MM.1S (cell line): Measurements from ENCODE around the gene LTBP4.

Experiments used
- DNase-seq: peaks from one replicate; pipeline ENCODE4 v3.0.0-alpha.2; 2015
- H2AFZ ChIP-seq: fragments of 300-600 bp; sonication (generic); 2 replicates; pipeline ENCODE4 v1.6.0; 2016; ENCODE audit warnings: antibody characterized with exemption, low read length
- H3F3A ChIP-seq: fragments of 300-600 bp; sonication (generic); 2 replicates; pipeline ENCODE4 v1.6.1; 2016; ENCODE audit warnings: mild to moderate bottlenecking, antibody characterized with exemption, low read length, moderate library complexity, mixed read lengths; ENCODE audit not compliant: insufficient read depth
- H3K27ac ChIP-seq: fragments of 300-600 bp; sonication (generic); 2 replicates; pipeline ENCODE4 v1.5.1; 2016; ENCODE audit warnings: mild to moderate bottlenecking, low read length
- H3K27me3 ChIP-seq: fragments of 300-600 bp; sonication (generic); replicated peaks from 2 replicates; pipeline ENCODE4 v1.6.0; 2016; ENCODE audit warnings: low read length; ENCODE audit not compliant: insufficient read depth
- H3K36me3 ChIP-seq: fragments of 300-600 bp; sonication (generic); replicated peaks from 2 replicates; pipeline ENCODE4 v1.6.1; 2016; ENCODE audit warnings: mild to moderate bottlenecking, low read length, mixed read lengths; ENCODE audit not compliant: insufficient read depth
- H3K4me1 ChIP-seq: fragments of 300-600 bp; sonication (generic); 2 replicates; pipeline ENCODE4 v1.6.1; 2016; ENCODE audit warnings: low read length, mixed read lengths
- H3K4me2 ChIP-seq: fragments of 300-600 bp; sonication (generic); 2 replicates; pipeline ENCODE4 v1.6.0; 2016; ENCODE audit warnings: low read depth, low read length
- H3K4me3 ChIP-seq: fragments of 300-600 bp; sonication (generic); 2 replicates; pipeline ENCODE4 v1.5.1; 2016; ENCODE audit warnings: low read length, mixed read lengths
- H3K79me2 ChIP-seq: fragments of 300-600 bp; sonication (generic); 2 replicates; pipeline ENCODE4 v1.6.1; 2016; ENCODE audit warnings: mixed run types, low read length, mixed read lengths
- H3K9ac ChIP-seq: fragments of 300-600 bp; sonication (generic); 2 replicates; pipeline ENCODE4 v1.6.1; 2016; ENCODE audit warnings: low read length, mixed read lengths
- H3K9me2 ChIP-seq: fragments of 300-600 bp; sonication (generic); replicated peaks from 2 replicates; pipeline ENCODE4 v1.6.1; 2016; ENCODE audit warnings: mild to moderate bottlenecking, low read length, mixed read lengths; ENCODE audit not compliant: insufficient read depth
- H3K9me3 ChIP-seq: fragments of 300-600 bp; sonication (generic); replicated peaks from 2 replicates; pipeline ENCODE4 v1.6.1; 2016; ENCODE audit warnings: mild to moderate bottlenecking, low read length, mixed read lengths; ENCODE audit not compliant: insufficient read depth
- H4K20me1 ChIP-seq: fragments of 300-600 bp; sonication (generic); 2 replicates; pipeline ENCODE4 v1.6.1; 2016; ENCODE audit warnings: mild to moderate bottlenecking, low read length, moderate library complexity, mixed read lengths; ENCODE audit not compliant: insufficient read depth
- EZH2 ChIP-seq: fragments of 300-600 bp; sonication (generic); optimal IDR thresholded peaks from 2 replicates; pipeline ENCODE3; 2017; ENCODE audit warnings: low read depth, mild to moderate bottlenecking, antibody characterized with exemption, low read length, mixed read lengths
- EZH2phosphoT487 ChIP-seq: fragments of 300-600 bp; sonication (generic); IDR thresholded peaks from 2 replicates; pipeline ENCODE4 v1.6.1; 2018; ENCODE audit warnings: antibody characterized with exemption, low read length
- TF ChIP-seq, protein P1 (sequence below): fragments of 300-600 bp; sonication (generic); IDR thresholded peaks from 2 replicates; pipeline ENCODE4 v1.5.1; 2016; ENCODE audit warnings: antibody characterized with exemption, low read length, mixed read lengths

Gene LTBP4

DNA sequence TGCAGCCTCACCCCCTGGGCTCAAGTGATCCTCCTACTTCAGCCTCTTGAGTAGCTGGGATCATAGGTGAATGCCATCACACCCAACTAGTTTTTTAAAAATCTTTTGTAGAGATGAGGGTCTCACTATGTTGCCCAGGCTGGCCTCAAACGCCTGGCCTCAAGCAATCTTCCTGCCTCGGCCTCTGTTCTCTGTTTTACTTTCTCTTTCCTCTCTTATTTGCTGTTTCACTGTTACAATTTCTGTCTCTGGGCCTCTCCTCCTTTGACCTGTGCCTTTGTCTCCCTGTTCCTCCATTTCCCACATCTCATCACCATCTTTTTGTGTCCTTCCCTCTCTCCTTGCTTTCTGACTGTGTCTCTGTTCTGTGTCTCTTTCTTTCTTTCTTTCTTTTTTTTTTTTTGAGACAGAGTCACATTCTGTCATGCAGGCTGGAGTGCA, 15.2 kb upstream of the LTBP4 start:
- Histone ChIP-seq H3K4me2 (no peak overlapping the region), H3K36me3 (no peaks in the 10 kb centered on the region), H2AFZ (no peak overlapping the region), H3F3A (no peaks in the 10 kb centered on the region), H3K79me2 (no peaks in the 10 kb centered on the region), H3K27me3 (no peaks in the 10 kb centered on the region), H3K9me3 (no peaks in the 10 kb centered on the region), H3K9me2 (no peaks in the 10 kb centered on the region), H3K27ac (no peak overlapping the region), H3K4me3 (no peak overlapping the region), H4K20me1 (no peaks in the 10 kb centered on the region), H3K9ac (no peak overlapping the region), H3K4me1 (no peaks in the 10 kb centered on the region; the same call in 1 of the 2 replicates)
- DNase-seq: no peak
- no peak for TF ChIP-seq EZH2phosphoT487
- TF ChIP-seq EZH2: no peak
- TF ChIP-seq, protein P1, sequence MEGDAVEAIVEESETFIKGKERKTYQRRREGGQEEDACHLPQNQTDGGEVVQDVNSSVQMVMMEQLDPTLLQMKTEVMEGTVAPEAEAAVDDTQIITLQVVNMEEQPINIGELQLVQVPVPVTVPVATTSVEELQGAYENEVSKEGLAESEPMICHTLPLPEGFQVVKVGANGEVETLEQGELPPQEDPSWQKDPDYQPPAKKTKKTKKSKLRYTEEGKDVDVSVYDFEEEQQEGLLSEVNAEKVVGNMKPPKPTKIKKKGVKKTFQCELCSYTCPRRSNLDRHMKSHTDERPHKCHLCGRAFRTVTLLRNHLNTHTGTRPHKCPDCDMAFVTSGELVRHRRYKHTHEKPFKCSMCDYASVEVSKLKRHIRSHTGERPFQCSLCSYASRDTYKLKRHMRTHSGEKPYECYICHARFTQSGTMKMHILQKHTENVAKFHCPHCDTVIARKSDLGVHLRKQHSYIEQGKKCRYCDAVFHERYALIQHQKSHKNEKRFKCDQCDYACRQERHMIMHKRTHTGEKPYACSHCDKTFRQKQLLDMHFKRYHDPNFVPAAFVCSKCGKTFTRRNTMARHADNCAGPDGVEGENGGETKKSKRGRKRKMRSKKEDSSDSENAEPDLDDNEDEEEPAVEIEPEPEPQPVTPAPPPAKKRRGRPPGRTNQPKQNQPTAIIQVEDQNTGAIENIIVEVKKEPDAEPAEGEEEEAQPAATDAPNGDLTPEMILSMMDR: no peak

- no peak overlapping the region for H3K27ac ChIP-seq
- TF ChIP-seq, protein P1: no peak
- TF ChIP-seq EZH2phosphoT487: no peak
- no peak for TF ChIP-seq EZH2
- no peaks in the 10 kb centered on the region for H3K36me3 ChIP-seq
These were observed 14.6 kb upstream of the LTBP4 start for GRCh38 chr19:40586611-40587010.

DNA sequence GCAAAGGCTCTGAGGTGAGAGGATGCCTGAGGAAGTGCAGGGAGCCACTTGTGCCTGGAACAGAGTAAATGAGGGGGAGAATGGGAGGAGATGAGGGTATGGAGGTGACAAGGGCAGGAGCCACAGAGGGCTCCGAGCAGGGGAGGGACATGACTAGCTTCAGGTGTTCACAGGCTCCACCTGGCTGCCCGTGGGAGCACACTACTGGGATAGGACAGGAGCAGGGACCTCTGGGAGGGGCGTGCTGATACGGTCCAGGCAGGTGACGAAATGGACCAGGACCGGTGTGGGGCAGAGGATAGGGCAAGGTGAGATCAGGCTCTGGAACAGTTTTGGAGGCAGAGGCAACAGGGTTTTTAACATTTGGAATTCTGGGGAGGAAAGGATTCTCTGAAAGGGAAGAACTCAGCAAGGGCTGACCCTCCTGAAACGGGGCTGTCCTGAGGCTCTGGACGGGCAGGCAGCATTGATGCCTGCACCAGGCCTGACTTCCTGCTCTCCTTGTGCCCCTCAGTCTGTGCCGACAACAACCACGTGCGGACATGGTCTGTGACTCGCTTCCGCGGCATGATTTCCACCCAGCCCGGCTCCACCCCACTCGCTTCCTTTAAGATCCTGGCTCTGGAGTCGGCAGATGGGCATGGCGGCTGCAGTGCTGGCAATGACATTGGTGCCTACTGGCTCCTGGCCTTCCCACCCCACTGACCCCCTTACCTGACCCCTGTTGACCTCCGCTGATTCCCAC, 12.9 kb upstream of the LTBP4 start:
- no peaks in the 10 kb centered on the region for H3K9me3 ChIP-seq
- H3K4me3 ChIP-seq: no peak overlapping the region
- H4K20me1 ChIP-seq: no peaks in the 10 kb centered on the region
- H3K4me1 ChIP-seq: no peaks in the 10 kb centered on the region; the same call in 1 of the 2 replicates
- no peak overlapping the region for H2AFZ ChIP-seq
- H3K27me3 ChIP-seq: no peaks in the 10 kb centered on the region
- TF ChIP-seq, protein P1: no peak
- TF ChIP-seq EZH2phosphoT487 (no peak), EZH2 (no peak)
- no peak for DNase-seq
- H3K9me2 ChIP-seq: no peaks in the 10 kb centered on the region
- no peaks in the 10 kb centered on the region for H3K79me2 ChIP-seq
- H3K9ac ChIP-seq: no peak overlapping the region
- no peaks in the 10 kb centered on the region for H3K36me3 ChIP-seq
- no peaks in the 10 kb centered on the region for H3F3A ChIP-seq
- no peak overlapping the region for H3K4me2 ChIP-seq
- no peak overlapping the region for H3K27ac ChIP-seq

More at GRCh38 chr19:40586611-40587010, 14.6 kb upstream of the LTBP4 start:
- Histone ChIP-seq H3F3A (no peaks in the 10 kb centered on the region), H3K9me2 (no peaks in the 10 kb centered on the region), H2AFZ (no peak overlapping the region), H3K27me3 (no peaks in the 10 kb centered on the region), H3K4me1 (no peaks in the 10 kb centered on the region; the same call in 1 of the 2 replicates), H3K79me2 (no peaks in the 10 kb centered on the region), H3K4me3 (no peak overlapping the region), H4K20me1 (no peaks in the 10 kb centered on the region), H3K4me2 (no peak overlapping the region), H3K9me3 (no peaks in the 10 kb centered on the region), H3K9ac (no peak overlapping the region)
- no peak for DNase-seq
